Ovary (tissue), 9 donors: ENCODE data around the gene TTLL10. TPM values are rescaled to one million over a fixed set of nuclear protein-coding genes. Genes with fewer than 3 reads are reported as not detected.

ENCODE experiments used
- DNase-seq, 5 donors: peaks; one replicate each; pipeline ENCODE4 v3.0.0-alpha.2; 2019 to 2020
- H3K27ac ChIP-seq, 2 donors: fragments of 200-600 bp; one replicate each; pipeline versions ENCODE4 v1.5.1 to v1.8.0; 2019 to 2022
- H3K27me3 ChIP-seq: fragments of 200-600 bp; one replicate; pipeline ENCODE4 v1.8.0; 2022
- H3K36me3 ChIP-seq: fragments of 200-600 bp; sonication (generic); one replicate; pipeline ENCODE4 v1.5.1; 2019
- H3K4me1 ChIP-seq: one replicate; pipeline ENCODE4 v1.8.1; 2013; ENCODE audit warnings: mild to moderate bottlenecking, moderate library complexity; ENCODE audit not compliant: insufficient read depth
- H3K4me3 ChIP-seq: fragments of 200-600 bp; sonication (generic); one replicate; pipeline ENCODE4 v1.5.1; 2017
- H3K9me3 ChIP-seq, 2 donors: fragments of 200-600 bp in 1 of 2; sonication (generic) in 1 of 2; one replicate each; pipeline versions ENCODE4 v1.5.1 to v1.8.1; 2013 to 2019; ENCODE audit warnings: mild to moderate bottlenecking in 1 of 2, moderate library complexity in 1 of 2
- CTCF ChIP-seq, 3 donors: fragments of 450-650 bp in 2 of 3; fragments of 200-600 bp in 1 of 3; IDR thresholded peaks; one replicate each; pipeline versions ENCODE4 v1.5.1 to v1.8.0; 2016 to 2022; ENCODE audit warnings: antibody characterized with exemption in 3 of 3, mild to moderate bottlenecking in 1 of 3
- EP300 ChIP-seq: sonication (generic); formaldehyde crosslinking; IDR thresholded peaks from one replicate; pipeline ENCODE4 v1.6.1; 2017; ENCODE audit warnings: antibody characterized with exemption
- POLR2A ChIP-seq: fragments of 450-650 bp; IDR thresholded peaks from one replicate; pipeline ENCODE4 v1.6.1; 2017; ENCODE audit warnings: antibody characterized with exemption, mild to moderate bottlenecking, moderate library complexity
- WGBS, 3 donors: extraction: QIAGEN DNeasy Blood & Tissue Kit in 1 of 3; methylation state at CpG; one replicate each; pipeline versions ENCODE4 v1.1.5 to v1.1.7; 2013 to 2017; 5-methylcytosine and 5-hydroxymethylcytosine counted together
- intact Hi-C, 4 donors: fragments of 100-400 bp; cut with DNase I; formaldehyde crosslinking; loops; one replicate each; pipeline versions ENCODE4 v1.11.0 to v1.15.1; 2022 to 2023
- polyA plus RNA-seq, 2 donors: library from polyadenylated mRNA; stranded (reverse); fragments of 200-250 nt in 1 of 2; fragments of 350-450 nt in 1 of 2; fragmentation: Illumina TruSeq in 1 of 2; extraction: RNeasy Lipid Tissue Mini Kit (QIAGEN cat#74804) in 1 of 2; gene quantifications; one replicate each; pipeline ENCODE4 v1.2.3, GENCODE V29; 2013 to 2014
- total RNA-seq, 7 donors: library from RNA; depleted of rRNA in 2 of 7; stranded (reverse); fragments of >200 nt in 2 of 7; fragmentation: NEBNext Ultra II Directional in 3 of 7; extraction: Animal tissue kit (Norgen Biotek cat#: 25700) in 3 of 7; gene quantifications; one replicate each; pipeline versions ENCODE4 v1.1.0 to v1.2.4, GENCODE V29; 2016 to 2023
- donor health status: DM: no; HTN: no; CAD: no; lungs with moderate emphysema.
- donor health status: DM: no; HTN: no; CAD: no.
- donor health status: Bipolar disorder and iron deficiency.
- donor health status: DM: yes; HTN: yes; CAD: no.
- donor health status: DM: no; HTN: no; CAD: no.
- donor health status: DM: yes; HTN: yes; CAD: no.

TTLL10 gene
- total and polyA plus RNA-seq, 9 donors, result 0.60 to 7.0 (median 1.1) TPM; not detected in 4

GRCh38 chr1:1130206-1131120 is 43.2 kb upstream of the TTLL10 start:
- TF ChIP-seq POLR2A (no peak), EP300 (no peak), CTCF (IDR thresholded peaks at IDR 0.05) (no peak)

GRCh38 chr1:1132042-1132950 is 41.4 kb upstream of the TTLL10 start:
- Histone ChIP-seq H3K36me3 (no peaks in the 10 kb centered on the region), H3K4me3 (no peak overlapping the region), H3K27ac (no peak overlapping the region), H3K9me3 (no peaks in the 10 kb centered on the region), H3K27me3 (no peaks in the 10 kb centered on the region), H3K4me1 (no peaks in the 10 kb centered on the region)
- 86 to 91% (median 90%) methylated on average over 48 of the region's 48 CpGs for whole genome bisulfite sequencing, 3 donors
- DNase-seq, result no peak
- intact Hi-C loops, result no loop called here
- TF ChIP-seq EP300 (no peak), POLR2A (no peak), CTCF (IDR thresholded peaks at IDR 0.05) (no peak)

More at GRCh38 chr1:1130206-1131120, 43.2 kb upstream of the TTLL10 start:
- intact Hi-C loops, result no loop called here
- no peak overlapping the region for H3K4me3 ChIP-seq
- no peaks in the 10 kb centered on the region for H3K36me3 ChIP-seq
- no peaks in the 10 kb centered on the region for H3K9me3 ChIP-seq
- WGBS, 3 donors, result 80 to 84% (median 81%) methylated on average over 43 of the region's 43 CpGs
- no peaks in the 10 kb centered on the region for H3K4me1 ChIP-seq
- H3K27ac ChIP-seq, result no peak overlapping the region
- no peaks in the 10 kb centered on the region for H3K27me3 ChIP-seq
- no peak for DNase-seq

GRCh38 chr1:1132956-1133750 is 40.5 kb upstream of the TTLL10 start:
- intact Hi-C loops, result no loop called here
- no peak for DNase-seq
- H3K4me1 ChIP-seq, result no peaks in the 10 kb centered on the region
- H3K4me3 ChIP-seq, result no peak overlapping the region
- H3K36me3 ChIP-seq, result no peaks in the 10 kb centered on the region
- H3K9me3 ChIP-seq, result no peaks in the 10 kb centered on the region
- TF ChIP-seq POLR2A (no peak), EP300 (no peak), CTCF (IDR thresholded peaks at IDR 0.05) (no peak)
- H3K27me3 ChIP-seq, result no peaks in the 10 kb centered on the region
- 50 to 55% (median 54%) methylated on average over 32 of the region's 32 CpGs for WGBS, 3 donors
- no peak overlapping the region for H3K27ac ChIP-seq
